Measurements from ENCODE around the gene PCCA. TPM values are rescaled to one million over a fixed set of nuclear protein-coding genes. Genes with fewer than 3 reads are reported as not detected.

Gene PCCA
- total RNA-seq, 4 donors from 2014 or later = 34.6 to 58.4 (median 40.1) TPM

DNA sequence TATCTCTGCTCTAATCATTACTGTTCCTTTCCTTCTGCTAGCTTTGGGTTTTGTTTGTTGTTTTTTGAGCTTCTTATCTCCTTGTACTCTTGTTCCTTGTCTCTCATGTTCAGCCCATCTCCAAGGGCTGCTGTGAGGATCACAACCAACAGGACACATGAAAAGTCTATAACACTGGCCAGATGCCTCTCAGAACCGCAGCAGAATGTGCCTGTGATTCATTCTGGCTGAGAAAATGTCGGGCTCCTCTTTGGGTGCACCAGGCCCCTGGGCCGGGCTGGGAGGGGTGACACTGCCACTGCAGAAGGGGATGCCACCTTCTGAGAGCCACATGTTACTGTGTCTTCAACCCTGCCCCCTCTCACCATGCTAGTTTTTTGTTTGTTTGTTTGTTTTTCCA is 451.7 kb downstream of the PCCA start:
- Histone ChIP-seq H3K9me3 (peaks cover 0 to 6% (median 0%) of the 10 kb centered on the region in 3 donors), H3K4me1 (no peaks in the 10 kb centered on the region), H3K27ac (no peak overlapping the region), H3K4me3 (no peak overlapping the region), H3K27me3 (no peaks in the 10 kb centered on the region), H3K36me3 (peaks cover 0 to 5% of the 10 kb centered on the region in 2 donors)
- 86% methylated on average over 3 of the region's 3 CpGs; no CpG with 5 or more reads in 1 of the 2 donors for WGBS, 2 donors (ENCODE audit: low coverage in 1 of 2)
- ATAC-seq = no peak
- TF ChIP-seq POLR2A (IDR thresholded peaks at IDR 0.05) (no peak), POLR2AphosphoS5 (IDR thresholded peaks at IDR 0.05) (no peak), EP300 (IDR thresholded peaks at IDR 0.05) (no peak)
- TF ChIP-seq, protein P1, sequence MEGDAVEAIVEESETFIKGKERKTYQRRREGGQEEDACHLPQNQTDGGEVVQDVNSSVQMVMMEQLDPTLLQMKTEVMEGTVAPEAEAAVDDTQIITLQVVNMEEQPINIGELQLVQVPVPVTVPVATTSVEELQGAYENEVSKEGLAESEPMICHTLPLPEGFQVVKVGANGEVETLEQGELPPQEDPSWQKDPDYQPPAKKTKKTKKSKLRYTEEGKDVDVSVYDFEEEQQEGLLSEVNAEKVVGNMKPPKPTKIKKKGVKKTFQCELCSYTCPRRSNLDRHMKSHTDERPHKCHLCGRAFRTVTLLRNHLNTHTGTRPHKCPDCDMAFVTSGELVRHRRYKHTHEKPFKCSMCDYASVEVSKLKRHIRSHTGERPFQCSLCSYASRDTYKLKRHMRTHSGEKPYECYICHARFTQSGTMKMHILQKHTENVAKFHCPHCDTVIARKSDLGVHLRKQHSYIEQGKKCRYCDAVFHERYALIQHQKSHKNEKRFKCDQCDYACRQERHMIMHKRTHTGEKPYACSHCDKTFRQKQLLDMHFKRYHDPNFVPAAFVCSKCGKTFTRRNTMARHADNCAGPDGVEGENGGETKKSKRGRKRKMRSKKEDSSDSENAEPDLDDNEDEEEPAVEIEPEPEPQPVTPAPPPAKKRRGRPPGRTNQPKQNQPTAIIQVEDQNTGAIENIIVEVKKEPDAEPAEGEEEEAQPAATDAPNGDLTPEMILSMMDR (IDR thresholded peaks at IDR 0.05) = no peak

DNA sequence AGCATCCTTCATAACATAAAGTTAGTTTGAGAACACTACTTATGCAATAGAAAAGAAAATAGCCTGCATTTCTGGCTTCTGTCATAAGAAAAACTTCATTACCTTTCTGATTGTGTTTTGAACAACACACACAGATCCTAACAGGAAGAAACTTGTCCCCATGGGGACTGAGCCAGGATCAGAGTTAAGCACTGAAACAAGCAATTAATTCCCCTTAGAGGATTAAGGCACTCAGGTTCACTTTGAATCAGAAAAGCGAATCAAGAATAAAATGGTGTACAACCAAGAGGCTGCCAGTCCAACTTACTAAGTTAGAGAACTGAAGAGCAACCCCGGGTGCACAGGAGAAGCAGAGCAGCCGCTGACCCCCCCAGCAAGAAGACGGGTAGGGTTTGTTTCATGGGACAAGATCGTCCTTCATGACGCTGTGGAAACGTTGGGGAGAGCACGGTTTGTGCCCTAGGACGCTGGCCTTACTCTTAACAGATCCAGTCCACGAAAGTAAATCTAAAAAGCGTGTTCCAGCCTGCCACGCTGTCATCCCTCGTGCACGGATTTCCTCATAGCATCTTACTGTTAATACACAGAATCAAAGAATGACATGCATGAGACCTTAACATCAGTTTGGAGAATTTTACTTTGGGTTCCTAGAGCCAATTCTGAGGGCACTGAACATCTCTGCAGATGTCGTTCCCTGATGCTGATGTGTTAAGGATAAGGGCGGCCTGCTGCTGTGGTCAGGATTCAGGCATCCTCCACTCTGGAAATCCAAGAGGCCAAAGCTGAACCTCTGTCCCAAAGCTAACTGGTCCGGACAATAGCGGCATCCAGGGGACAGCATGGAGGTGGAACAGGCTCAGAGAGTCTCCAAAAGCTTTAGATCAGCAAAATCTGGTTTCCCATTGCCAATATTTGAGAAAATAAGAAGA is 453.3 kb downstream of the PCCA start:
- Histone ChIP-seq H3K4me1 (no peaks in the 10 kb centered on the region), H3K4me3 (no peak overlapping the region), H3K27ac (no peak overlapping the region), H3K36me3 (peaks cover 0 to 5% of the 10 kb centered on the region in 2 donors), H3K9me3 (peaks cover 0 to 6% (median 0%) of the 10 kb centered on the region in 3 donors), H3K27me3 (no peaks in the 10 kb centered on the region)
- 86 to 100% methylated on average over 5 to 13 of the region's 18 CpGs for WGBS, 2 donors (ENCODE audit: low coverage in 1 of 2)
- TF ChIP-seq EP300 (IDR thresholded peaks at IDR 0.05) (no peak), POLR2AphosphoS5 (IDR thresholded peaks at IDR 0.05) (no peak), POLR2A (IDR thresholded peaks at IDR 0.05) (no peak)
- TF ChIP-seq, protein P1 (IDR thresholded peaks at IDR 0.05) = no peak
- no peak for ATAC-seq

DNA sequence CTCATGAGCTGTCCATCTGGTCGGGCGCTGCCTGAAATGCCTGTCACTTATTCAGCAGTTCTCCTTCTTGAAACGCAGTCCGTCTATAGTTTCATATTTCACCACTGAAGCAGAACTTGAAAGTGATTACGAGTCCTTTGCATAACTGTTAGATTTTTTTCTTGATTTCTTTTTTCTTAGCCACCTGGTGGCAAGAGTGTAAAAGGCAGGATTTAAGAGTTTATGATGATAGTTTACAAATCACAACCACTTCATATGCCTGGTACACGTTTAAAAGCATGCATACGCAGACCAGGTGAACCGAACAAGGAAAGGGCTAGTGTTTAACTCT is 453.9 kb downstream of the PCCA start:
- TF ChIP-seq, protein P1 (IDR thresholded peaks at IDR 0.05) = peak in 3 of 4 experiments; percentile 24 to 44 (median 33)
- TF ChIP-seq POLR2AphosphoS5 (IDR thresholded peaks at IDR 0.05) = no peak
- Histone ChIP-seq H3K4me3 (no peak overlapping the region), H3K27me3 (no peaks in the 10 kb centered on the region), H3K36me3 (no peaks in the 10 kb centered on the region), H3K9me3 (peaks cover 0 to 6% (median 0%) of the 10 kb centered on the region in 3 donors), H3K4me1 (peaks cover 0 to 6% (median 0%) of the 10 kb centered on the region in 3 donors), H3K27ac (no peak overlapping the region)
- 64 to 70% methylated on average over 8 of the region's 8 CpGs for WGBS, 2 donors (ENCODE audit: low coverage in 1 of 2)
- ATAC-seq = no peak

DNA sequence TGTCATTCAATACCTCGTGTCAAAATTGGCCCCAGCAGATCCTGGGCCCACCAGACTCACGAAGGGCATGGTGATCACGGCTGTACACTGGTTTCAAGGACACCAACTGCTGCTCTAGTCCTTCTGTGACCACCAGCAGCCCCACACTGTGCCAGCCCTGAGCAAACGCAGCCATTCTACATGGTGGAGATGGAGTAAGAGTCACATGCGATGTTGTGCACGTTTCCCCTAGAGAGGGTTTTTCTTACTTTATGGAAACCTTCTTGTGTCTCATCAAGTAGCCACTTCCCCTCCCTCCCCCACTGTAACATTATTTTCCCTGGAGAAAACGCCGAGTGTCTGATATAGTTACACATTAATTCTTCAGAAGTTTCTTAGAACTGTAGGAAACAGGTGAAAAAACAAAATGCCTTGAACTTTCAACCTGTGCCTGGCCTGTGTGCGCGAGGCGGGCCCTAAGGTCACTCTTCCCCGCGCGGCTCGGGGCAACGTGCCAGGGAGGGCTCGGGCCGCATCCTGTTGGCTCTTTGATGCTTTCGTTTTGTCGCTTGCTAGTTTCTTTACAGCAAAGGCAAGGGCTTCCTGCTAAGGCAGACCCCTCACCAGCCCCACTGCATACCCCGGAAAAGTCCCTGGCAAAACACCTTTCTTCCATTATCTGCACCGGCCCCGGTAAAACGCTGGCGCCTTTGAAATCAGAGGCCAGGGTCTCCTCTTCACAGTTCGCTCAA is 455.1 kb downstream of the PCCA start:
- Histone ChIP-seq H3K9me3 (peaks cover 0 to 3% (median 0%) of the 10 kb centered on the region in 3 donors), H3K36me3 (no peaks in the 10 kb centered on the region), H3K4me1 (peaks cover 0 to 16% (median 0%) of the 10 kb centered on the region in 3 donors), H3K27ac (no peak overlapping the region), H3K27me3 (no peaks in the 10 kb centered on the region), H3K4me3 (no peak overlapping the region)
- WGBS, 2 donors (ENCODE audit: low coverage in 1 of 2) = 57 to 74% methylated on average over 15 to 22 of the region's 26 CpGs
- TF ChIP-seq EP300 (IDR thresholded peaks at IDR 0.05) (no peak), POLR2AphosphoS5 (IDR thresholded peaks at IDR 0.05) (no peak), POLR2A (IDR thresholded peaks at IDR 0.05) (no peak)
- TF ChIP-seq, protein P1 (IDR thresholded peaks at IDR 0.05) = no peak
- no peak for ATAC-seq
